ENCODE data around the gene APAF1. TPM values are rescaled to one million over a fixed set of nuclear protein-coding genes. Genes with fewer than 3 reads are reported as not detected.
"Not testable (repeated sequence)": the region's sequence is repeated elsewhere in the genome, so short reads cannot be mapped to it uniquely, and the experiment has no call there.

The APAF1 gene, protein sequence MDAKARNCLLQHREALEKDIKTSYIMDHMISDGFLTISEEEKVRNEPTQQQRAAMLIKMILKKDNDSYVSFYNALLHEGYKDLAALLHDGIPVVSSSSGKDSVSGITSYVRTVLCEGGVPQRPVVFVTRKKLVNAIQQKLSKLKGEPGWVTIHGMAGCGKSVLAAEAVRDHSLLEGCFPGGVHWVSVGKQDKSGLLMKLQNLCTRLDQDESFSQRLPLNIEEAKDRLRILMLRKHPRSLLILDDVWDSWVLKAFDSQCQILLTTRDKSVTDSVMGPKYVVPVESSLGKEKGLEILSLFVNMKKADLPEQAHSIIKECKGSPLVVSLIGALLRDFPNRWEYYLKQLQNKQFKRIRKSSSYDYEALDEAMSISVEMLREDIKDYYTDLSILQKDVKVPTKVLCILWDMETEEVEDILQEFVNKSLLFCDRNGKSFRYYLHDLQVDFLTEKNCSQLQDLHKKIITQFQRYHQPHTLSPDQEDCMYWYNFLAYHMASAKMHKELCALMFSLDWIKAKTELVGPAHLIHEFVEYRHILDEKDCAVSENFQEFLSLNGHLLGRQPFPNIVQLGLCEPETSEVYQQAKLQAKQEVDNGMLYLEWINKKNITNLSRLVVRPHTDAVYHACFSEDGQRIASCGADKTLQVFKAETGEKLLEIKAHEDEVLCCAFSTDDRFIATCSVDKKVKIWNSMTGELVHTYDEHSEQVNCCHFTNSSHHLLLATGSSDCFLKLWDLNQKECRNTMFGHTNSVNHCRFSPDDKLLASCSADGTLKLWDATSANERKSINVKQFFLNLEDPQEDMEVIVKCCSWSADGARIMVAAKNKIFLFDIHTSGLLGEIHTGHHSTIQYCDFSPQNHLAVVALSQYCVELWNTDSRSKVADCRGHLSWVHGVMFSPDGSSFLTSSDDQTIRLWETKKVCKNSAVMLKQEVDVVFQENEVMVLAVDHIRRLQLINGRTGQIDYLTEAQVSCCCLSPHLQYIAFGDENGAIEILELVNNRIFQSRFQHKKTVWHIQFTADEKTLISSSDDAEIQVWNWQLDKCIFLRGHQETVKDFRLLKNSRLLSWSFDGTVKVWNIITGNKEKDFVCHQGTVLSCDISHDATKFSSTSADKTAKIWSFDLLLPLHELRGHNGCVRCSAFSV (N-terminal part only)
- 10 to 100 TPM; 21.1 to 34.5 TPM for total RNA-seq
- polyA plus RNA-seq (ENCODE audit: insufficient read length in 6 of 6): 10 to 100 TPM; 40.0 to 54.4 (median 44.6) TPM
- long read RNA-seq, donor 1, partial matches to known transcripts: 13 of 13 reads
- long read RNA-seq, donor 1, other reads (novel, unspliced or antisense): 0 of 13 reads
- long read RNA-seq, donor 2, full-length matches to known transcripts: 3 of 3 reads
- long read RNA-seq, donor 2, partial matches to known transcripts: 0 of 3 reads
- long read RNA-seq, donor 2, other reads (novel, unspliced or antisense): 0 of 3 reads
- long read RNA-seq, donor 3, partial matches to known transcripts: 0 of 1 reads
- long read RNA-seq, donor 3, other reads (novel, unspliced or antisense): 0 of 1 reads
- long read RNA-seq, donor 4, partial matches to known transcripts: 5 of 5 reads
- long read RNA-seq, donor 4, other reads (novel, unspliced or antisense): 0 of 5 reads
- long read RNA-seq, donor 5, full-length matches to known transcripts: 2 of 2 reads
- long read RNA-seq, donor 5, partial matches to known transcripts: 0 of 2 reads
- long read RNA-seq, donor 5, other reads (novel, unspliced or antisense): 0 of 2 reads
- long read RNA-seq, donor 6, full-length matches to known transcripts: 1 of 1 reads
- long read RNA-seq, donor 6, partial matches to known transcripts: 0 of 1 reads
- long read RNA-seq, donor 6, other reads (novel, unspliced or antisense): 0 of 1 reads
- long read RNA-seq, donor 7: 0 reads
- long read RNA-seq, donor 8: 0 reads
- long read RNA-seq, donor 9: 0 reads
- long read RNA-seq, donor 10, partial matches to known transcripts: 2 of 2 reads
- long read RNA-seq, donor 10, other reads (novel, unspliced or antisense): 0 of 2 reads
- long read RNA-seq, donor 11, partial matches to known transcripts: 0 of 1 reads
- long read RNA-seq, donor 11, other reads (novel, unspliced or antisense): 0 of 1 reads
- long read RNA-seq, donor 12, full-length matches to known transcripts: 1 of 1 reads
- long read RNA-seq, donor 12, partial matches to known transcripts: 0 of 1 reads
- long read RNA-seq, donor 12, other reads (novel, unspliced or antisense): 0 of 1 reads

DNA sequence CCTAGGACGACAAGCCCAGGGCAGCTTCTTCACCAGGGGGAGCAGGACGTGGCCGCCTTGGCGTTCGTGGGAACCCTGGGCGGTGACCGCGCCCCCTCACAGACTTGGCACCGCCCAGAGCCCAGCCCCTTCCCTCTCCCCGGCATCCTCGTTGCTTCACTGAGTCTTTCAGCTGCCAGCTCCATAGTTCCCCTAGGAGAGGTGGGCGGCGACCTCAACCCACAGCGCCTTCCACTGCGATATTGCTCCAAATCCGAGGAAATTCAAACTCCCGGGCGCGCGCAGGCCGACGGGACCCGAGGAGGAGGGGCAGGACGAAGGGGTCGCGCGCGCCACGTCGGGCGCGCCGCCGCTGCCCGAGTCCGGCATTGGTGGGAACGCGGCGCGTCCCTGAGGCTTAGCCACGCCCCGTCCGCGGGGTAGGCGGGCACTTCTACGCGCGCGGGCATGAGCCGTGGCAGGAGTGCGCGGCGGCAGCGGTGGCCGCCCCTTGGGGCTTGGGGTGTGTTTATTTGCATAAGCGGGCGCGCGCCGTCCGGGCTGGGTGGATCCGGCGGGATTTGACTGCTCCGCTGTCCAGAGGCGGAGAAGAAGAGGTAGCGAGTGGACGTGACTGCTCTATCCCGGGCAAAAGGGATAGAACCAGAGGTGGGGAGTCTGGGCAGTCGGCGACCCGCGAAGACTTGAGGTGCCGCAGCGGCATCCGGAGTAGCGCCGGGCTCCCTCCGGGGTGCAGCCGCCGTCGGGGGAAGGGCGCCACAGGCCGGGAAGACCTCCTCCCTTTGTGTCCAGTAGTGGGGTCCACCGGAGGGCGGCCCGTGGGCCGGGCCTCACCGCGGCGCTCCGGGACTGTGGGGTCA is at the start of gene APAF1, which contains the start of gene IKBIP:
Gene APAF1, plus strand, starts transcription at position 579 of the 860 bp plus-strand sequence. CDS start 3,070 bp downstream, outside the sequence.
Gene IKBIP, minus strand, starts transcription at position 77 of the 860 bp plus-strand sequence. CDS start 87 bp downstream, outside the sequence.
- H3K4me3 ChIP-seq: peak within 1 kb of the TSS; percentile 96 to 100
- no peaks in the 10 kb centered on the region for H3K9me3 ChIP-seq
- intact Hi-C loops (cut with DNase I): no loop called here
- H3K36me3 ChIP-seq: peaks cover 0 to 16% of the 10 kb centered on the region in 2 donors
- peaks cover 12 to 55% of the 10 kb centered on the region in 2 donors for H3K4me1 ChIP-seq
- DNase-seq (peak; percentile 98 to 100 (median 98)), ATAC-seq (peak; percentile 97)
- peak within 1 kb of the TSS; percentile 91 to 92 for H3K27ac ChIP-seq
- TF ChIP-seq, protein P1, sequence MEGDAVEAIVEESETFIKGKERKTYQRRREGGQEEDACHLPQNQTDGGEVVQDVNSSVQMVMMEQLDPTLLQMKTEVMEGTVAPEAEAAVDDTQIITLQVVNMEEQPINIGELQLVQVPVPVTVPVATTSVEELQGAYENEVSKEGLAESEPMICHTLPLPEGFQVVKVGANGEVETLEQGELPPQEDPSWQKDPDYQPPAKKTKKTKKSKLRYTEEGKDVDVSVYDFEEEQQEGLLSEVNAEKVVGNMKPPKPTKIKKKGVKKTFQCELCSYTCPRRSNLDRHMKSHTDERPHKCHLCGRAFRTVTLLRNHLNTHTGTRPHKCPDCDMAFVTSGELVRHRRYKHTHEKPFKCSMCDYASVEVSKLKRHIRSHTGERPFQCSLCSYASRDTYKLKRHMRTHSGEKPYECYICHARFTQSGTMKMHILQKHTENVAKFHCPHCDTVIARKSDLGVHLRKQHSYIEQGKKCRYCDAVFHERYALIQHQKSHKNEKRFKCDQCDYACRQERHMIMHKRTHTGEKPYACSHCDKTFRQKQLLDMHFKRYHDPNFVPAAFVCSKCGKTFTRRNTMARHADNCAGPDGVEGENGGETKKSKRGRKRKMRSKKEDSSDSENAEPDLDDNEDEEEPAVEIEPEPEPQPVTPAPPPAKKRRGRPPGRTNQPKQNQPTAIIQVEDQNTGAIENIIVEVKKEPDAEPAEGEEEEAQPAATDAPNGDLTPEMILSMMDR (IDR thresholded peaks at IDR 0.05): no peak
- no peaks in the 10 kb centered on the region for H3K27me3 ChIP-seq

DNA sequence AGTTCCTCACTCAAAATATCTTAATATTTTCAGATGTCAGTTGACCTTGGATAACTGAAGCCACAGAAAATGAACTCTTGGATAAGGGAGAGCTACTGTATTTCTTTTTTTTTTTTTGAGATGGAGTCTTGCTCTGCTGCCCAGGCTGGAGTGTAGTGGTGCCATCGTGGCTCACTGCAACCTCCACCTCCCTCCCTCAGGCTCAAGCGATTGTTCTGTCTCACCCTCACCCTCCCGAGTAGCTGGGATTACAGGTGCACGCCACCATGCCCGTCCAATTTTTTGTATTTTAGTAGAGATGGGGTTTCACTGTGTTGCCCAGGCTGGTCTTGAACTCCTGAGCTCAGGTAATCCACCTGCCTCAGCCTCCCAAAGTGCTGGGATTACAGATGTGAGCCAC is 47.8 kb upstream of the APAF1 start:
- H3K4me3 ChIP-seq; H3K9me3 ChIP-seq; ATAC-seq; H3K27ac ChIP-seq; H3K27me3 ChIP-seq; DNase-seq; intact Hi-C loops (cut with DNase I): not testable (repeated sequence)
- Histone ChIP-seq H3K4me1 (peaks cover 0 to 27% of the 10 kb centered on the region in 2 donors), H3K36me3 (peaks cover 12 to 71% of the 10 kb centered on the region in 2 donors)

DNA sequence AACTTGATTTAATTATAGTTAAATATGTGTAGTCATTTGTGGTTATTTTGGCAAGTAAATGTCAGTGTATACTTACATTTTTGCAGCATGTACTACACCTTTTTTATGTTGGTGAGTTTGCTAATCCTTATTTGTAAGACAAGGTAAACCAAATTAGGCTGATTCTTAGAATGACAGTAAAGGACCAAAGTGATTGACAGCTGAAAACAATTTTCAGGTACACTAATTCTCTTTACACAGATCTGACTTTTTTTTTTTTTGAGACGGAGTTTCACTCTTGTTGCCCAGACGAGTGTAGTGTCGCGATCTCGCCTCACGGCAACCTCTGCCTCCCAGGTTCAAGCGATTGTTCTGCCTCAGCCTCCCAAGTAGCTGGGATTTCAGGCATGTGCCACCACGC is 43.2 kb upstream of the APAF1 start:
- Histone ChIP-seq H3K27me3 (no peaks in the 10 kb centered on the region), H3K9me3 (no peaks in the 10 kb centered on the region), H3K4me3 (no peak overlapping the region), H3K4me1 (peaks cover 0 to 3% of the 10 kb centered on the region in 2 donors), H3K36me3 (peaks cover 10 to 84% of the 10 kb centered on the region in 2 donors), H3K27ac (no peak overlapping the region)
- TF ChIP-seq, protein P1 (IDR thresholded peaks at IDR 0.05): no peak
- ATAC-seq (no peak), DNase-seq (no peak)
- intact Hi-C loops (cut with DNase I): no loop called here

DNA sequence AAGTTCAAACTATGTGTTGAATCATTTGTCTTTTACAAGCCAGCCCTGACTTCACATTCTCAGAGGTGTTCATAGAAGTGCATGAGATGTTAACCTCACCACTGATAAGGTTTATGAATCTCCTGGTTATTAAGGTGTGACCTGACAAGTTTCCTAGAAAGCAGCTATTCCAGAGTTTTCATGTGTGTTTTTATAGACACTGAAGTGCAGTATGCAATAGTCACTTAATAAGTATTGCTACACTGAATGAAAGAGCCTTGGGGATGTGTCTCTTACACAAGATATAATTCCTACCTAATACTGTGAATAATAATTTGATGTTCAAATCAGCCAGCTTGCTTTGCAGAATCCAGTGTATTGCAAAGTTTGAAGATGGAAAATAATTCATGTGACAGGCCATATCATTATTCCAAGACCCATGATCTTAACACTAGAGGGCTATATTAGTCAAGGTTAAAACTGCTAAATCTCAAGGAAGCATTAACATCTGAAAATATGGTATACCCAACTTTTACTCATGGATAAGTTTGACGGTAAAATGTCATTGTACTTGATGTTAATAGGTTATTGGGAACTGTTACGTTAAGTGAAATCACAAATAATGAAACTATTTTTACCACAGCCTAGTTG is 38.6 kb upstream of the APAF1 start:
- TF ChIP-seq, protein P1 (IDR thresholded peaks at IDR 0.05): no peak
- peak; percentile 60 for ATAC-seq
- H3K36me3 ChIP-seq: peaks cover 4 to 38% of the 10 kb centered on the region in 2 donors
- H3K9me3 ChIP-seq: no peaks in the 10 kb centered on the region
- no peaks in the 10 kb centered on the region for H3K4me1 ChIP-seq
- DNase-seq: no peak
- intact Hi-C loops (cut with DNase I): no loop called here
- H3K4me3 ChIP-seq: no peak overlapping the region
- H3K27me3 ChIP-seq: no peaks in the 10 kb centered on the region
- H3K27ac ChIP-seq: peak overlapping the region in 1 of 2 donors; percentile 88
